GM19351 (cell line): ENCODE measurements around the gene LRCOL1.

Experiments used
- ATAC-seq: cut with Tn5 transposase; IDR thresholded peaks from one replicate; pipeline ENCODE4 v1.9.1; 2021; ENCODE audit warnings: mild to moderate bottlenecking, moderate library complexity; ENCODE audit not compliant: unreplicated experiment

Gene LRCOL1

DNA sequence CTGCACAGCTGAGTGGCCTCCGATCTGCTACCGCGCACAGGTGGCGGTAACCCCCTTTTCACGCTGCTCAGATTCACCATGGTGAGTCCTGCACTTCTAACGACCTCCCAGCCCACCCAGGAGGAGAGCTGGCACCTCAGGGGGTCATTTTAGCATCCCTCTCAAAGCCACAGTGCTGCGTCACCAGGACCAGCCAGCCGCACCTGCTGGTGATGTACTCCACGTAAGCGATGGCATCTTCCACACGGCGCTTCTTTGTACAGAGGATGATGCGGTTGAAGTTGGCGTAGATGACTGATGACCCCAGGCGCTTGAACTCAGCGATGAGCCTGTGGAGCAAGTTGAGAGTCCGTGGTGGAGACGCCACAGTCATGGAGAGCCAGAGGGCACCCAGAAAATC is 27.4 kb upstream of the LRCOL1 start:
- ATAC-seq: no peak

DNA sequence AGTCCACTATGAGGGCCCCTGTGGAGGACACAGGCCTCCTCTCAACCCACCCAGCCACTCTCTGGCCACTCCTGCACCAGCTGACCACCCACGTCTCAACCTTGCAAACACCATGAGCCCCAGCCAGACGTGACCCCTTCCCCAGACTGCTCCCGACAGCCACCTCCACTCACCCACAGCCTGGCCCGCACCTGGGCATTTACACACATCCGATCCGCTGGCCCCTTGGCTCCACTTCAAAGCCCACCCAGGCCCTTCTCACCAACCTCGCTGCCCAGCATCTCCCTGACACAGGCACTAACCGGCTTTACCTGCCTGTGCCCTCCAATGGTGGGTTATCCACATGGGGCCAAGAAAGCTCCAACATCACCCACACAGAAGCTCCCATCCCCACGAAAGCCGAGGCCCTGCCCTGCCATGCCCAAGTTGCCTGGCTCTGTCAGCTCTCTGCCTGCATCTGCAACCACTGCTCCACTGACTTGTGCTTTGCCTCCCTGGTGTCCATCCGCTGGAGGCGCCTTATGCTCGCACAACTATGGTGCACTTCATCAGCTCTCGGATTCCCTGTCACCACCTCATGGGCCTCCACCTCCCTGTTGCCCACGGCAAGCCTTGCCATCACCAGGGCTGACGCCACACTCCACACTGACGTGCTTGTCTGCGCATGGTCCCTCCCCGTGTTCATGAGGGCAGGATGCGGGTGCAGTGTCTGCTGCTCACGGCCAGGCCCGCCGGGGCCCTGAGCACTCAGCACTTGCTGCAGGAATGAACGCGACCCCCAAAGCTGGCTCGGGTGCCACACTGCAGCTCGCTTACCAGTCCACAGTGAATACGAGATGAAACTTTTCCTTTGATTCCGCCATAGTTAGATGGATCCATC is 24.9 kb upstream of the LRCOL1 start:
- ATAC-seq: no peak

DNA sequence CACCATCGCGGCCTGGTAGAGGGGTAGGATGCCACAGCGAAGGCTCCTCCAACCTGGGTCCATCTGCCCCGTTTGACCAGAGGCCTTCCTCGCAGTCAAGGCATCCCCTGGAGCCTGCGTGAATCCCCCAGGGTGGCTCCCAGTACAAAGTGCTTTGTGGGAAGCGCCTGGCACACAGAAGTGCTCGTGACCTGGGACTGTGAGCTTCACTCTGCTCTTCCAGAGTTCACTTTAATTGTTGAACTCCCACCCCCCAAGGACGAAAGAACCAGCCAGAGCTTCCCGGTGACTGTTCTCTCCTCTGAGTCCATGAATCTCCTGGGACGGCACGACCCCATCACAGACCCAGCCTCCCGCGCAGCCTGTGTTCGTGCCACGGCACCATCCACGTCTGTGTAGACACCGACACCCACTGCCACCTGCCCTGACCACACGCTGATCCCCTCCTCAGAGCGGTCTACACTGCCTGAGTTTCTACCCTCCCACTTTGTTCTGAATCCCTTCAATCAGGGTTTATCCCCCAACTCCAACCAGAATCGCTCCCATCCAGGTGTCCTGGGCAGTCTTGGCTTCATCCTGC is 24.1 kb upstream of the LRCOL1 start:
- no peak for ATAC-seq

DNA sequence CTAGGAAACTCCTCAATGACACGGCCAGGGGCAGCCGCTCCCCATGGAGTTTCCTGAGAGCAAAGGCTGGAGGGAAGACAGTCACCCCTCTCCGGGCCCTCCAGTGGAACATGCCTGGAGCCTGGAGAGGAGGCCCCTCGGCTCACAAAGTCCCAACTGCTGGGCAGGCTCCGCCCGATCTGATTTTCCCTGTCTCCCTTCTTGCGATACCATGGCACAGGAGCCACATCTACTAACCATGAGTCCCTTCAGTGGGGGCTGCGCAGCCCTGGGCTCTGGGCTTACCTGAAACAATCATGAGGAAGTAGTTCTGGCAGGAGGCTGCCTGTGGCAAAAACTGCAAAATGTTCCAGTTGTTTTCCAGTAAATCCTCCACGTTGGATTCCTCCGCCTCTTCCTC is 23.5 kb upstream of the LRCOL1 start:
- no peak for ATAC-seq

DNA sequence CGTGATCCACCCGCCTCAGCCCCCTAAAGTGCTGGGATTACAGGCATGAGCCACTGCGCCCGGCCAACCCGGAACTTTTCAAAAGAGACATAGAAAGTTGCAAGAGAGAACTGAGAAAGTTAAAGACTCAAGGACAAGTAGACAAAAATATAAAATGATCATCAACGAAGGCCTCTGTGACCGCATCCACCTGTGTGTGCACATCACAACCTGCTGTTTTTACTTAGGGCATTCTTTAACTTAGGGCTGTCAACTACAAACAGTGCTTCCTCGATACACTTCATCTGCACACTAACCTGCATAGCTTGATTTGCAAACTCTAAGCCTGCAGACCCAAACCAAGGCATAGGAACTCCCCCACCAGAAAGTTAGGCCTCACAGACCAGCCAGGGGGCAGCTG is 23.0 kb upstream of the LRCOL1 start:
- no peak for ATAC-seq

DNA sequence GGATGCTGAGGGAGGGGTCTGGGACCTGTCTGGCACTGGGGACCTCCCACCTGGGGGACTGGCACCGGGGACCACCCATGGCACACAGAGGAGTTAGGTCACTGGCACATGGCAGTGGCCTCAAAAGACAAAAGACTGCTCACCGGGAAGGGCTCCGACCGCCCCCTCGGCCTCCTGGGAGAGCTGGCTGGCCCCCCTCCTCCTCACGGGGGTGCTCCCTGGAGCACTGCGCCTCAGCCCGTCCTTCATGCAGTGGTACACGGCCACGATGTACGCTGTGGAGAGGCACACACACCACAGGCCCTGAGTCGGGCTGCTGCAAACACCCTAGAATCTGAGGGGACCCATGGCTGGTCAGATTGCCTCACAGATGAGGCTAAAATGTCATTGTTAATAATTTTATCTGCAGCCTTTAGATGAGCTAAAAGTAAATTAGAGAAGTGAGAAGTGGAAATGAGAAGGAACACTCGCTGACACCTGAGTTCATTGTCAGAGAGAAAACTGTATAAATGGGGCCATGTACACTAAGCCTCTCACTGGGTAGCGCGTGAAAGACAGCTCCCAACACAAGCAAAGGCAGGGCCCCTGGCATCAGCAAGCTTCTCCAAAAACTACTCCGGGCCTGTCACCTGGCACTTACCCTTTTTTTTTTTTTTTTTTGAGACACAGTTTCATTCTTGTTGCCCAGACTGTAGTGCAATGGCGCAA is 22.3 kb upstream of the LRCOL1 start:
- no peak for ATAC-seq

DNA sequence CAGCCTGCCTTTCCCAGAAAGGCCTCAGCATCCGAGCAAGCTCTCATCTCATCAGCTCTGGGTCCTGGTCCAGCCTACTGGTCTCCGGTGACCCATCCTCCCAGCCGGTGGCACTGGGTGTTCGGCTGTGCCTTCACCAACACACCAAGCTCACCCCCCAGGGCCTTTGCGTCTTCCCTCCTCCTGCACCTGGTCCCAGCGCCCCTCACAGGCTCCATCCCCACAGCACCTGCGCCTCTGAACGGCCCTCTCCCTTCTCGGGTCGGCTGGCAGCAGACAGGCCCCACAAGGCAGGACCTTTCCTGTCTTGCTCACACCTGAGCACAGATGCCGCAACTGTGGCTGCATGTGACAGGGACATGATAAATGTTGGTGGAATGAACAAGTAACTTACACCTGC is 21.3 kb upstream of the LRCOL1 start:
- ATAC-seq: no peak

DNA sequence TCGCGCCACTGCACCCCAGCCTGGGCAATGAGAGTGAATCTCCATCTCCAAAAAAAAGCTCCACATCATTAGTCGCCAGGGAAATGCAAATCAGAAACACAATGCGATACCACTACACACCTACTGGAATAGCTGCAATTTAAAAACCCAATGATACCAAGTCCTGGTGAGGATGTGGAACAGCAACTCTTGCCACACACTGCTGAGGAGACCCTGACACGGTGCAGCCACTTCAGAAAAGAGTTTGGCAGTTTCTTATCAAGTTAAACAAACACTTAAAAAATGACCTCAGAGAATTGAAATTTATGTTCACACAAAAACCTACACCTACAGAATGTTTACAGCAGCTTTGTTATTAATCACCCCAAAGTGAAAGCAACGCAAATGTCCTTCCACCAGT is 20.3 kb upstream of the LRCOL1 start:
- no peak for ATAC-seq

DNA sequence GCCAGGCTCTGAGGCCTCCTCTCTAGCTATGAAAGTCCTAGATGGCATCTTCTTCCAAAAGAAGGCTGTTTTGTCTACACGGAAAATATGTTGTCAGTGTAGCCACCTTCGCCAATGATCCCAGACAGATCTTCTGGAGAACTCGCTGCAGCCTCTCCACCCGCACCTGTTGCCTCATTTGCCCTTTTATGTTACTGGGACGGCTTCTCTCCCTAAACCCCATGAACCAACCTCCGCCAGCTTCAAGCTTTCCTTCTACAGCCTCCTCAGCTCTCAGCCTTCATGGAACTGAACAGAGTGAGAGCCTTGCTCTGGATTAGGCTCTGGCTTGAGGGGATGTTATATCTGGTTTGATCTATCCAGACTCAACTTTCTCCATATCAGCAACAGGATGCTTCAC is 18.9 kb upstream of the LRCOL1 start:
- no peak for ATAC-seq

DNA sequence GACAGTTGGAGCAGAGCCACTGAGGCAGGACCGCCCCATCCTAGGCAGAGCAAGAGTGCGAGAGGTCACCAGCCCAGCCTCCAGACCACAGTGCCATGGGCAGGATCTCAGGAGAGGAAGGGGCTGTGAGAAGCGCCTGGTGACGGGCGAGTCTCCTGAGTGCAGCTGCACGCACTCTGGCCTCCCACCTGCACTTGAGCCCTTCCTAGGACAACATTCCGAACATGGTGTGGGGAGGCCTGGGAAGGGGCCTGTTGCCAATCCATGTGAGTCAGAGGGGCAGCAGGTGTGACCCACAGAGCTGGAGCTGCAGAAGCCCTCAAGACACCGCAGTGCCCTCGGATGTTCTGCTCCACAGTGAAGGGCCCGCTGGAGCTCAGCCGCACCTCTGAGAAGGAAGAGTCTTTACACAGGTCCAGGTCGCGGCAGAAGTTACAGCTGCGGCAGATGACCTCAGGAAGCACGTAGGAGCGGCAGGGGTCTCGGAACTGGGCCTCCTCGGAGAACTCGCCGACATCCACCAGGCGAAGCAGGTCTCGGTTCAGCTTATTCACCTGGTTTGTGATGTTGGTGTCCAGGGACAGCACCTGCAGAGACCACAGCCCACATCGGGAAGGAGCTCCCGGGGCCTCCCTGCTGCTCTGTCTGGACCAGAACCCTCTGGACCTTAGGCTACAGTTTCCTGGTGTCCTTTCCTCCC is 15.5 kb upstream of the LRCOL1 start:
- no peak for ATAC-seq

DNA sequence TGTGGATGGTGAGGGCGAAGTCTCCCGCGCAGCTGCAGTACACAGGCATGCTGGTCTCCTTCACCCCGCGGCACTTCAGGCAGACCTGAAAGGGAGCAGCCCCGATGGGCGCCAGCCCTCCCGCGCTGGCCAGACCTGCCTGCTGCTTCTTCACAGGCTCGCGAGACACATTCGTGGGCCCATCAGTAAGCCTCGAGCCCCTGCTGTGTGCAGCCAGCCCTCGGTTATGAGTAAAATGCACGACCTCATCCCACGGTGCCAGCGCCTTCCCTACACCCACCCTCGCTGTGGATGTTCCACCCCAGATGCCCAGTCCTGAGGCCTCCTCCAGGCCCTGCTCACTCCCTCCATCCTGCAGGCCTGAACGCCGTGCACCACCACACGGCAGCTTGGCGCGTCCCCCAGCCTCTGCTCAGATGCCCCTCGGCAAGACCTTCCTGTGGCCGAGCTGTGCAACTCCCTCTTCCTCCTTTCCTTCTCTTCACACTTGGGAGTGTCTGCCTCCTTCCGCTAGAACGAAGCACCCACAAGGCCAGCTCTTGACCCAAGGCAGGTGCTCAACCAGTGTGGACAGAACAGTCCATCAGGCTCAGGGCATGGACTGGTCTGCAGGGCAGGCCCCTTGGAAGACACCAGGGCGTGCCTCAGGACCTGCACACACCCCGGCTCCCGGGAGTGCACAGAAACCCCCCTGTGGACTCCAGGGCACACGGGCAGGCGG is 14.7 kb upstream of the LRCOL1 start:
- ATAC-seq: no peak

DNA sequence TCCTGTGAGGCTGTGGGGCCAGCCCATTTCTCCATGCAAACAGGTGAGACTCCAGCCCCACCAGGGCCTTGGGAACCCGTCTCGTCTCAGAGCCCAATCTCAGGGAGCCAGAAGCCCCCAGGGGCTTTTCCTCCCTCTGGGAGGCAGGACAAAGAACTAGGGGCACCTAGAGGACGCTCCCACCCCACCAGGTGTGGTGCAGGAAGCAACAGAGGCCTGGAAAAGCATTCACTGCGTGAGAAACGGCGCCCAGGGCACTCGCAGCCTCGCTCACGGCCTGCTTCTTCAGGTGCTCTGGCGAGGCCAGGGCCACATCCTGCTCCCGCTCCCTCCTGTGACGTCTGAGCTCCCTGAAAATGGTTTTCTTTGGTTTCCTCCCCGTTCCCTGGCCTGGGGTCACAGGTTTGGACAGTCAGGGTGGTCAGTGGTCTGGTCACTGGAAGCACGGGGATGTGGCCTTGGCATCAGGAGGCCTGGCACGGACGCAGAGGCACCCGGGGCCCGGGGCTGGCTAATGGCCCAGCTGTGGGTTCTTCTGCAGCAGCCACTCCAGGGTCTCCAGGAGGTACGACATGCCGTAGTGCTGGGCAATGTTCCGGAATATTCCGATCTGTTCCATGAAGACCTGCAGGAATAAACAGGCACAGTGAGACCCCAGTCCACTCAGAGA is 13.9 kb upstream of the LRCOL1 start:
- ATAC-seq: no peak

DNA sequence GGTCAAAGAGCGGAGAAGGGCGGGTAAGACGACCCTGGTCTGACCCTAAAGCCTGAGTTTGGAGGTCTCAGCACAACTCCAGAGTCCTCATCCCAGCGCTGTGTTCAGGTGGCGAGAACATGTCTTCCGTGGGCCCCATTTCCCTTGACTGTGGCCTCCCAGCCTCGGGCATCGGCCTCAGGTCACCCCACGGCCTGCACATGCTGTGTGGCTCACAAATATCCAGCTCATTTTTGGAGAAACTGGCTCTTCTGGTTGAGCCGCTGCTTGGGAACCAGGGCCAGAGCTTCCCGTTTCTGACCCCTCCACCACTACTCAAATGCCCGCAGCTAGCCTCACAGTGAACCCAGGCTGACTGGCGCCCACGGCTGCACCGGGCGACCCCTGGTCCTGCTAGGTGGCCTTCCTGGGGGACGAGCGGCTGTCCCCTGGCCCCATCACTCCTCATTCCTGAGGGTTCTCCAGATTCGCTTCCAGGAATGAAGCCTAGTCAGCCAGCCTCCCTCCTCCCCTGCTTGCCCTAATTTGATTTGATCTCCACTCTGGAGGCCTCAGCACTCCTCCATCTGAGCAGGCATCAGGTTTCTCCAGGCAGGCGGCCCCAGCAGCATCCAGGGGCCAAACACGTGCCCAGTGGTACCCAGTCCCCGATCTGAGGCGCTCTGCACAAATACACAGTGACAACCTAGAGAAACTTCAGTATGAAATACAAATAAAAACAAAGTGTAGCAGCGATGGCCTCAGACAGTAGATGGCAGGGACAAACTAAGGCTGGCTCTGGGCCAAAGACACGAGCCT is 12.9 kb upstream of the LRCOL1 start:
- no peak for ATAC-seq

DNA sequence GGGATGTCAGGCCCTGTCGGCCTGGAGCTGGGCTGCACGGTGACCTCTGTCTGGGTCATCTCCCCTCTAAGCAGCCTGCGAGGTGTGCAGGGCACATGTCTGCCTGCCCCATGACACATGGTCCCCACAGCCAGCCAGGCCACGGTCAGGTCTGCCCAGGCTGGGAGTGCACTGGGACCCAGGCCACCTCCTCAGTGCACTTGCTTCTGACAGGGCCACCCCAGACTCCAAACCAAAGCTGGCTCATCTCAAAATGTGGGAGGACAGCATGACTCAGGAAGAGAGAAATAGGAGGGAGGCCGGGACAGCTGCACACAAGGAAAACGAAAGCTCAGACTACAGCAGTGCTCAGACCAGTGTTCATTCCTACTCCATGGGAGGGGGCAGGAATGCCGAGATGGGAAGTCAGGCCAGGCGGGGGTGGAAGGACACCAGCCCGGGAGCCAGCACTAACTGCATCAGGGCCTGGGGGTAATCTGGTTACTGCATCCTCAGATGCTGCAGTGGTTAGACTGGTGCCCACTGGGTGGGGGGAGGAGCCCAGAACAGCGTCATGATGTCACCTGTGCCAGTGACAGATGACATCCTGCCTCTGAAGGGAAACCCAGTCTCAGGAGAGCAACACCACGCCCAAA is 12.2 kb upstream of the LRCOL1 start:
- ATAC-seq: no peak

DNA sequence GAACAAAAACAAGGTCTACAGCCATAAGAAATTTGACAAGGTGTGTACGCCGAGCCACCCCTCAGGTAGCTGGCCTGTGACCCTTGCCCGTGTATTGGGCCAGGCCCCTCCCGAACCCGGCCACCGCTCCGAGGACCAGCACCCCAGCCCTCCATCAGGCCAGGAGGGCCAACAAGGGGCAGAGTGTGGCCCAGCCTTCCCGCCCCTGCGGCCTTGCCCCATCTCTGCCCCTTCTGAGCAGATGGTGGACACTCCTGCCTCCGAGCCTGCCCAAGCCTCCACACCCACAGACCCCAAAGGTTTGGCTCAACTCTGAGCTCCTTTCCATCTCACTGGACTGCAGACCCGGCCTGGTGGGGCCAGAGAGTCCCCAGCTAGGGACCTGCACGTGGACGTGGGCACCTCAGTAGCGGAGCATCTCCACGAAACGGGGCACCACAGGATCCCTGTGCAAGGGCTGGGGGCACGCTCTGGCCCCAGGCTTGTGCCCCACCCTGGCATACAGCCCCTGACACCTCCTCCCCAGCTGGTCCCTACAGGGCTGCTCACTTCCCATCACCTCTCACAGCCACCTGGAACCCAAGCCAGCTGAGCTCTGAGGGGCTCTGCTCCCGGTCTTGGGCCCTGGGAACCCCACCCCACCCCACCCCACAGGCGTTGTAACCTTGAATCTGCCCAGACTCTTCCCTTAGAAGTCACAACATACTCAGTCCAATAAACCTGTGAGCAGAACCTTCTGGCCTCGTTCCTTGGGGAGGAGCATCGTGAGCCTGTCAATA is 11.5 kb upstream of the LRCOL1 start:
- ATAC-seq: no peak

DNA sequence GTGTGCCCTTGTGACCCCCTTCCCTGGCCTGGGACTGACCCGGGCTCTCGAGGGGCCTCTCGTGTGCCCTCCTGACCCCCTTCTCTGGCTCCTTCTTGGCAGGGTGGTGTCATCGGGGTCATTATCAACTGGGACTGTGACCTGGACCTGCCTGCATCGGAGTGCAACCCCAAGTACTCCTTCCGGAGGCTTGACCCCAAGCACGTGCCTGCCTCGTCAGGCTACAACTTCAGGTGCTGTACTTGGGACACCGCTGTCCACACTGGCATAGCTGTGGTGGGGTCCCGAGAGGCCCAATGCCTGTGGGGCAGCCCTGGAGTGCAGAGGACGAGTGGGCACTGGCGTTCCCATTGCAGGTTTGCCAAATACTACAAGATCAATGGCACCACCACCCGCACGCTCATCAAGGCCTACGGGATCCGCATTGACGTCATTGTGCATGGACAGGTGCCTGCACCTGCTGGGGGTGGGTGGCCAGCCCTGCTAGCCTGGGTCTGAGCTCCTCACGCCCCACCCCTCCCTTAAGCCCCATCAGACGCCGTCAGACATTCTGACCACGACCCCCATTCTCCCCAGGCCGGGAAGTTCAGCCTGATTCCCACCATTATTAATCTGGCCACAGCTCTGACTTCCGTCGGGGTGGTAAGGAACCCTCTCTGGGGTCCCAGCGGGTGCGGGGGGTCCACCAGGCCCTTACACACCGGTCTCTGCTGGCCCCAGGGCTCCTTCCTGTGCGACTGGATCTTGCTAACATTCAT is 10.7 kb upstream of the LRCOL1 start:
- ATAC-seq: no peak

DNA sequence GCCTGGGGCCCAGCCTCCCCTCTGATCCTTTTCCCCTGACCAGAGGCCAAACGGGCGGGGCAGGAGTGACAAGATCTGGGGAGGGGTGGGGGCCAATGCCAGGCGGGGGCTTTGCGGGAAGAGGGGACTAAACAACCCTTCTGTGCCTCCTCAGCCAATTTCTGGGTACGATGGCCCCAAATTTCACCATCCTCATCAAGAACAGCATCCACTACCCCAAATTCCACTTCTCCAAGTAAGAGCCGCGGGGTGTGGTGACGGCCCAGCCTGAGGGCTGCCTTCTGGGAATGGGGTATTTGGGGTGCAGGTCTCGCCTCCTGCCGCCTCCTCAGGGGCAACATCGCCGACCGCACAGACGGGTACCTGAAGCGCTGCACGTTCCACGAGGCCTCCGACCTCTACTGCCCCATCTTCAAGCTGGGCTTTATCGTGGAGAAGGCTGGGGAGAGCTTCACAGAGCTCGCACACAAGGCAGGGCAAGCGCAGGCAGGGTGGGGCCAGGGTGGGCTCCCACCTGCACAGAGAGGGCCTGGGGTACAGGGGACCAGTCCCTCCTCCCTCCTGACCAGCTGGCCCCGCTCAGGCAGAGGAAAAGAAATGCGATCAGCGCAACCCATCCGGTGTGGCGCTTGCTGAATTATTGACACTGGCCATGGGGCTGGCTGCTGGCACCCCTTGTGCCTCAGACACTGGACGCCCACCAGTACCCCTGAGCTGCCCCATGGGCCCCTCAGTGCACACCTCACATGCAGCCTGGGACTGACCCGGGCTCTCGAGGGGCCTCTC is 9.9 kb upstream of the LRCOL1 start:
- no peak for ATAC-seq
